Stimulated activated CD8-positive, alpha-beta memory T cell treated with anti-CD3 and anti-CD28 coated beads, Interleukin-2, amount 100 ng/mL, for 48 hours (primary cell): ENCODE data around the gene ZDHHC11B.
"Not testable (repeated sequence)": the region's sequence is repeated elsewhere in the genome, so short reads cannot be mapped to it uniquely, and the experiment has no call there.

ENCODE experiments used
- DNase-seq, 2 donors: peaks; one replicate each; pipeline ENCODE4 v3.0.0-alpha.2; 2020; ENCODE audit warnings: low read depth in 2 of 2

ZDHHC11B gene

DNA sequence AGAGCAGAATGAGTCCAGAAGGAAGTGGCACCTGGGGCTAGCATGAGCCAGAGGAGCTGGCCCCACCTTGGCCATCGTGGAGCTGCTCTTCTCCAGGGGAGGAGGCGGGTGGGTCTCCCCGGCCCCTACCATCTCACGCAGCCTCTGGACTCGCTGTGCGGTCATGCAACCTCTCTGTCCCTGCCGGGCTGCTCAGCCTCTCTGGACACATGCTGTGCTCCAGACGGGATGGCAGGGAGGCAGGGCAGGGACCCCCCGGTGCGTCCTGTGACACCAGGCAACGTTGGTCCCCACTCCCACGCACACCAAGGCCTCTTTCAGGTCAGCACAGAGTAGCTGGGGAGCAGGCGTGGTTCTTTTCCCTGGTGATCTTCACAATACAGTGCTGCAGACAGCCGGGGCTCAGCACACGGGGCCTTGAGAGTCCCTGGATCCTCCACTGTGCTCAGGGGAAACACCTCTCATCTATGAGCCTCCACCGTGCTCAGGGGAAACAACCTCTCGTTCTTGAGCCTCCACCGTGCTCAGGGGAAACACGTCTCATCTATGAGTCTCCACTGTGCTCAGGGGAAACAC lies 30.9 kb downstream of the ZDHHC11B start:
- DNase-seq: not testable (repeated sequence)

DNA sequence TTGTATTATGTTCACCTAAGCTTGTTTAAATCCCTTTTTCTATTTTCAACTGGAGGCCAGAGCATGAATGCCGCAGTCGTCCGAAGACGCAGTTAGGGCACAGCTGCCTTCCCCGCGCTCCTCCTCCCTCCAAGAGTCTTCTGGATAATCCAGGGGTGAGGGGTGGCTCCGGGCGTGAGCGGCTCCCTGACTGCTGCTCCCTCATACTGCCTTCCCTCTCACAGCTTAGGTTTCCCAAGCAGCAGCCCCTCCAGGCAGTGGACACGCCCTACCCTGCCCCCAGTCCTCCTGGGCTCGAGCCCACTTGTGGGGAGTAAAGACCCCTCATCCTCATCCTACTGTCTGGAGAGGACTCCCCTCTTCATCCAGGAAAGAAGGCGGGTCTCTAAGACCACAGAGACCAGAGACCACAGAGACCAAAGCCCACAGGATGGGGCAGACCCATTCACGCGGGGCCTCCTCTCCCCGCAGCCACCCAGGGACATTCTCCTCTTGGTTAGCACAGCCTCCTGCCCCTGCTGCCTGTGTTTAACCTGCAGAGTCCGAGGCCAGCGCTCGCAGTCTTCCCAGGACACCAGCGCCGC lies 31.9 kb downstream of the ZDHHC11B start:
- DNase-seq: not testable (repeated sequence)

DNA sequence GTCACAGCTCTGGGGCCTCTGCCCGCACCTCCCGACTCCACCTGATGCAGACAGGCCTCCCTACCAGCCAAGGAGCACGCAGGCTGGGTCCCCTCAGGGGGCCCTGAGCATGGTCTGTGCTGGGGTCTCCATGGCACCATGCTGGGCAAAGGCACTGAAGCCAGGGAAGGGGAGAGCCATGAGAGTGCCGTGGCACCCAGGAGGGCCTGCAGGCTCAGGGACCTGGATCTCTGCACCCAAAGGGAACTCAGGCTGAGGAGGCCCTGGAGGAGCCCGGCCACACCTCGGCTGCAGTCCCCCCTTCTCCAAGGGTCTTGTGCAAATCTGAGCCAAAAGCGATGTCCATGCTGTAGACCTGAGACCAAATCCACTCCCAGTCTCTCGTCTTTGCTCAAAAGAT lies 32.5 kb downstream of the ZDHHC11B start:
- DNase-seq: not testable (repeated sequence)

DNA sequence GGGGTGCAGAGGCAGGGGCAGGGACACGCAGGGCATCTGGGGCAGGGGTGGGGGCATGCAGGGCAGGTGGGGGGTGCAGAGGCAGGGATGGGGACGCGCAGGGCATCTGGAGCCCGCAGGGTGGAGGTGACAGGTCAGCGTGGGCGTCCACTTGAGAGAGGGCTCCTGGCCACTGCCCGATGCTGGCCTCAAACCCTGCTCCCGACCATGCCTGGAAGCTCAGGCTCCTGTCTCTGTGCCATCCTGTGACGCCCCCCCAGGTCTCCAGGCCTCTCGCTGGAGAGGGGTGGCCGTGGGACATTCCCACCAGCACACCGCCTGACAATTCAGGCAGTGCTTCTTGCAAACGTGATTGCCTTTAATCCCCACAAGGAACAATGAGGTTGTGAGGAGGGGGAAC lies 33.0 kb downstream of the ZDHHC11B start:
- no peak for DNase-seq

DNA sequence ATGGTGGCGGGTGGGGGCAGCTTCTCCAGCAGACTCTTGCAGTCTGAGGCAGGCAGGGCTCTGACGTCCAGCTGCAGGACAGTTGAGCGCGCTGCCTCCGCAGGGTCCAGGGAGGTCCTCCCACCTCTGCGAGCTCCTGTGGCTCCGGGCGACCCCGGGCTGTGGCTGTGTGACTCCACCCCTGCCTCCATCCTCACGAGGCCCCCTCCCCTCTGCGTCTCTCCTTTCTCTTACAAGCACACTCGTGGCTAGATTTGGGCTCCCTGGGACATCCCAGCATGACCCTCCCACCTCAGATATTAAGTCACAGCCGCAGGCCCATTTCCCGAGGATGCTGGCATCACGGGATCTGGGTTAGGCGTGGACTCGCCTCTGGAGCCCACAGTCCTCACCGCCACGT lies 34.3 kb downstream of the ZDHHC11B start:
- DNase-seq: not testable (repeated sequence)

DNA sequence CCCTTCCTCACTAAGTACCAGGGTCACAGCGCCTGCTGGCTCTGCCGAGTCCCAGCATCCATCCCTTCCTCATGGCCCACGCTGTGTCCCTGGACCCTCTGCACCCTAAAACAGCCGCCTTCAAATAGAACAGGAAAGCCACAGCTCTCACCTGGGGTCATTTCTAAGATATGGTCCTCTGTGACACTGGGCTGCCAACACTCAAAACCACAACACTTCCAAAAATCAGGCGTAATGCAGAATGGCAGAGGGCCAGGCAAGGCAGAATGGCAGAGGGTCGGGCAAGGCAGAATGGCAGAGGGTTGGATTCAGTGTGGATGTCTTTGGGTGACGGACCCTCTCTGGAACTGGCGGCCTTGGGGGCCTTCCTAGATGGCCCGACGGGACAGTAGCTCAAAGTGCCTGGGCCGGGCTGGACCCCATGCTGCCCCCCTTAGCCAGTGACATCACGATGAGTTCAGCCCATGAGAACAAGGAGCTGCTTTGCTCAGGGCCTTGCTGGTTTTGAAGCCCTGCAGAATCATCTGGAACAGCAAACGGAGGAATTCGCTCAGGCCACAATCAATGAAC lies 35.3 kb downstream of the ZDHHC11B start:
- DNase-seq: no peak

DNA sequence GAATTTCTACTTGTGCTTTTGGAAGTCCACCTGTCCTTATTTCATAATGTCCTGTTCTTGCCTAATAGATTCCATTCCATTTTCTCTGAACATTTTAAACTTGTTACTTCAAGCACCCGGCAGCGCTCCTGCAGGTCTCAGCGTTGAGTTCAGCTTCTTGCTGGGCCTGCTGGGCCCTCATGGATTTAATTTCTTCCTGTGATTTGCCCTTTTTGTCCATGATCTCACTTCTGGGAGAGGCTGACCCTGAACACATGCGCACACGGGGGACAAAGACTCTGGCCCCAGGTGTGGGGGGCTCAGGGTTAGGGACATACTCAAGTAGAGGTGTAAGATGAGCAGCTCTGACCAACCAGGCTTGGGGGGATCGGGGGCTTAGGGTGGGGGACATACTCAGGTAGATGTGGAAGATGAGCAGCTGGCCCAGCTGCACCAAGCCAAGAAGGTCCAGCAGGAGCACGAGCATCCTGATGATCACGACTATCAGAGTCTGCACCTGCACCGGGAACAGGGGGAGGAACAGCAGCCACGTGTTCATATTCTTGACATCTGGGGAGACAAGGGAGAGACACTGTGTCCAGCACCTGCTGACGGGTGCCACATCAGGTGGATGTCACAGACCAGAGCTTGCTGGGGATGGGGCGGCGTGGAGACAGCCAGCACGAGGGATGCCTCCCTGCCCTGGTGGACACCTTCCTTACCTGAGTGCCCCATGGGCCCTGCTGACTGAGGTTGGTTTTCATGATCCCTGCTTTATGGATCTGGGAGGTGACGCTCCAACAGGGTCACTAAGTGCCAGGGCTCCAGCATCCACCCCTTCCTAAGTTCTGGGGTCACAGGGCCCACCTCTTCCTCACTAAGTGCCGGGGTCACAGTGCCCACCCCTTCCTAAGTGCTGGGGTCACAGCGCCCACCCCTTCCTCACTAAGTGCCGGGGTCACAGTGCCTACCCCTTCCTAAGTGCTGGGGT lies 36.2 kb downstream of the ZDHHC11B start:
- DNase-seq: not testable (repeated sequence)

DNA sequence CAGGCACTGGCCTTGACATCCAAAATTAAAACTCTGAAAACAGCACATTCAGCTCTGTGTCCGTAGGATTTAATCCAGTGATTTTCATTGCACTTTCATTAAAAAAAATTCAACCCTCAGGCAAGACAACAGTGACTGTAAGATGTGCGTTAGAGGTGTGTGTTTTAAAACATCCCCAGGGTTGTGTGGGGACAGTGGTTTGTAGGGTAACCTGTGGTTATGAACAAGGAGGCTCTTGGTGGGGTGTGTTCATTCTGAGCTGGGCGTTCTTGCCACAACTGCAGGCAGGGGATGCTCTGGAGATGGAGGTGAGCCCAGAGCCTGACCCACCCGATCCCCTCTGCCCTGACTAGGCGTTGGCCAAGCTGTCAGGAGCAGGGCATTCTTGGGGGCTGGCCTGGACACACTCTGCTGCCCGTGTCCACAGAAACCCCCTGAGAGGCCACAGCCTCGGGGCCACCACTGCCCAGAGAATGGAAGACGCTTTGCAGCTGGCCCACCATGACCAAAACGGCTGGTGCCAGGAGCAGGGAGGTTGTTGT lies 37.2 kb downstream of the ZDHHC11B start:
- not testable (repeated sequence) for DNase-seq

DNA sequence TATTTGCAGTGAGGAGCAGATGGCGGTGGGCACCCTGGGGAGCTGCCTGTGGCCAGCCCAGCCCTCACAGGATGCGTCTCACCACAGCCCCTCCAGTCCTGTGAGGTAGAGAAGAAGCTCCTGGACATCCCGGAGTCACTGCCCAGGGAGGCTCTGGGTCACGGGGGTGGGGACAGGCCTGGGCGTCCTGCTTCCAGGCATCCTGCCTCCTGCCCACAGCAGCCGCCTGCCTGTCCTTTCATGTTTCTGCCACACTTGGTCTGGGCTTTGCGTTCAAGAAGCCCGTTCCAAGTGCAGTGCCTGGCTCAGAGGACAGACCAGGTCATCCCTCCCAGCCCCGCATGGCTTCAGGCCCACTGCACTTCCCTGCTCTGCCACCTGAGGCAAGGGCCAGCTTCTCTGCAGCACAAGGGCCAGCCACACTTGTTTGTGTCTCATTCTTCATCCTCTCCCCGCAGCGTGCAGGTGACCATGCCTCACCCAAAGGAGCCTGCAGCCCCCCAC lies 38.2 kb downstream of the ZDHHC11B start:
- DNase-seq: no peak

DNA sequence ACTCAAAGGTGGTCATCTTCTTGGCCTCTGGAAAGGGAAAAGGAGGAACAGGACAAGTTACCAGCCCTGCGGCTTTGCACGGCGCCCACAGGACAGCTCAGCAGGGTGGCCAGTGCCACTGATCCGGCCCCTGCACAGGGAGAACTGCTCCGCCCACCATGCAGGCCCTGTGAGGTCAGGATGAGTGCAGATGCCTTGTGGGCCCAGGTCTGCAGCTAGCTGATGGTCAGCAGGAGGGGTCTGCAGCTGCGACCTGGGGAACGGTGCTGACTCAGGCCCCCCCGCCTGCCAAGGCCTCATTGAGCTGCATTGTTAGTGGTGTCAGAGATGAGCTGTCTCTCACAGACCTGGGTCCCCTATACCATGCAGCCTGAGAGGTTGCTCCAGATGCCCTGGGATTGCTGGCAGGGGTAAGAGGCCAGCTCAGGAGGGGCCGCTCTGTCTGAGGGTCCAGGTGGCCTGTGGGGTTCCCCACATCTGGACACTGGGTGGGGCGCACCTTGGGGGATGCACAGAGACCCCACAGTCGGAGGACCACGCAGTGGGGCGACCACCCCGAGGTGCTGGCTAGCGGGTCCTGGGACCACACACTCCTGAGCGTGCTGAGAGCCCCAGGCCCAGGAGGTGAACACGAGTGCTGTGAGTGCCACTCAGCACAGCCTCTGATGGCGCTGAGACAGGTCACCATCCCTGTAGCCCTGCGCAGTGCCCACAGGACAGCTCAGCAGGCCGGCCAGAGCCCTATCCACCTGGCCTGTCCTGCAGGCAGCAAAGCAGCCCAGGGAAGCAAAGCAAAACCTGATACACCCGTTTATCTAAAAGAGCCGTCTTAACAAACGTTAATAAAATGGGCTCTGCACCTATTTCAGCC lies 39.0 kb downstream of the ZDHHC11B start:
- not testable (repeated sequence) for DNase-seq

DNA sequence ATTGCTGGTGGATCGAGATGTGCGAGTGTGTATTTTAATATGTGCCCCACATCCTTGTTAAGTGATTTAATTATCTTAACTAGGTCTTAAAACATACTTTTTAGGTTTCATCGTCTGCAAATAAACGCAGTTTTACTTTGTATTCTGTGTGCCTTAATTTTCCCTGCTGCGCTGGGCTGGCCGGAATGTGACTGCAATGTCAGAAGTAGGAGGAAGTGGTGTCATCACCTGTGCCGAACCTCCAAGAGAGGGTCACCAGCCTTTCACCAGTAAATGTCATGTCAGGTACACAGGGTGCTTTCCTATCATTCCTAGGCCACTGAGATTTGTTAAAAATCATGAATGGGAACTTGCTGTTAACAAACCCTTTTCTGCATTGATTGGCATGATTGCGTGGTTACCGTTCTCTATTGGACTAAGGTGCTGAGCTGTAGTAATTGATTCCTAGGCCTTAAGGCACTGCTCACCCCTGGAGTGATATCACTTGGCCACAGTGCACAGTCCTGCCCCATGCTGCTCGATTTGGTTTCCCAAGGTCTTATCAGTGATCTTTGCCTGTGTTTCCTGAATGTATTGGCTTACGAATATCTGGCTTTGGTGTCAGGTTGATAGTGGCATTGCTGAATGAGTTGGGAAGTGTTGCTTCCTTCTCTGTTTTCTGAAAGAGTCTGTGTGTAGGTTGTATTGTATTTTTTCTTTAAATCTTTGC lies 40.7 kb downstream of the ZDHHC11B start:
- DNase-seq: not testable (repeated sequence)

DNA sequence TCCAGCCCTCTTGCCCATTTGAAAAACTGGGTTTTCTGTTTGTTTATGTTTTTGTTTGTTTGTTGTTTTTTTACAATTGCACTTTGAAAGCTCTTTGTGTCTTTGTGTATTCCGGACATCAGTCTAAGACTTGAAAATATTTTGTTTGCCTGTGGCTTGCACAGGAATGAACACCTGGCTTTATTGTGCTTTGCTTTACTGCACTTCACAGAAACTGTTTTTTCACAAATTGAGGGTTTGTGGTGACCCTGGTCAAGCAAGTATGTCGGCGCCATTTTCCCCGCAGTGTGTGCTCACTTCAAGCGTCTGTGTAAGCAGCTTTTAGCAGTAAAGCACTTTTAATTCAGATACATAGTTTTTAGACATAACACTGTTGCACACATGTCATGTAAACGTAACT lies 42.3 kb downstream of the ZDHHC11B start:
- DNase-seq: not testable (repeated sequence)

DNA sequence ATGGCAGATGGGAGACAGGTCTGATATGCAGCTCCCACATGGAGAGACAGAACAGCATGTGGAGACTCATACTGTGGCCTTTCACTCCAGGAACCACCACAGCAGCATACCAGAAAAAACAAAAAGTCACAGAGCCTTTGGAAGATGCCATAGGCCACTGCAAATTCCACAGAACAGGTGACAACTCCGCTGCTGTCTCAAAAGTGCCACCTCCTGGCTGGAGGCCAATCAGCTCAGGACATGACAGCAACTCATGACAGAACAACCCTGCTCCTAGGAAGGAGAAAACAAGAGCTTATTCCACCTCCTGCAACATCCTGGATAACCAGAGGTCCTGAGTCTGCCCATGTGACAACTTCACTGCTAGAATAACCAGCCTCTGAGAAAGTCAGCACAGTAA lies 50.4 kb downstream of the ZDHHC11B start:
- DNase-seq: not testable (repeated sequence)

DNA sequence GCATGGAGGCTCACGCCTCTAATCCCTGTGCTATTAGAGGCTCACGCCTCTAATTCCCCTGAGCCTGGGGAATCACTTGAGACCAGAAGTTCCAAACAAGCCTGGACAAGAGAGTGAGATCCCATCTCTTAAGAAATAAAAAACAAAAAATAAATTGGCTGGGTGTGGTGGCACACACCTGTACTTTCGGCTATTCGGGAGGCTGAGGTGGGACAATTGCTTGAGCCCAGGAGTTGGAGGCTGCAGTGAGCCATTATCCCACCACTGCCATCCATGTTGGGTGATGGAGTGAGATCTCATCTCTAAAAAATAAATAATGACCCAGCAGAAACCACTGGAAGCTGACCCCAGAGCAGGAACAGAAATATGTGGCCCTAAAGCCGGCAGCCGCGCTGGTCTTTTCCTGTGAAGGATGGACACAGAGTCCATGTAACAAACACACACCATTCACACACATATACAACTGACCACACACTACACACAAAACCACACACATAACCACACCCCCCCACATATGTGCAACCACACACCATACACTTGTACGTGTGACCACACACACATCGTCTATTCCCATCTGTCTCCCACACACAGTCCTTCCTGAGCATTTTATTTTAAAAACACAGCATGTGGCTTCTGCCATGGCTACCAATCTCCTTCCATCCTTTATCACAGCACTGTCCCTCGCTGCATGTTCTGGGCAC lies 51.6 kb downstream of the ZDHHC11B start:
- DNase-seq: not testable (repeated sequence)

DNA sequence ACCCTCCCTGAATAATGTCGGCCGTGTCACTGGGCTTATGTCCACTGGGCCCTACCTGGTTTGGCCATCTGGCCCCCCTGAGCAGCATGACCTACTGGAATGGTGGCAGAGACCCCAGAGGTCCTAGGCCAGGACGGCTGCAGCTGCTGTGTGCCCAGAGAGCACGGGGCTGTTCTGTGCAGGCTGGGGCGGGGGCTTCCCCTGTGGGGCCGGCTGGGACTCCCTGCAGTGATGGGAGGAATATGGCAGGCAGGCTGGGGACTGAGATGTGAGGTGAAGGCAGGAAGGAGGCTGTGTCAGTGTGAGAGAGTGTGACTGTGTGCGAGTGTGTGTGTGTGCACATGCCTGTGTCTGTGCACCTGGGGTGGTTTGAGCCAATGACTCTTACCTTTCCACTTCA lies 55.3 kb downstream of the ZDHHC11B start:
- DNase-seq: not testable (repeated sequence)

DNA sequence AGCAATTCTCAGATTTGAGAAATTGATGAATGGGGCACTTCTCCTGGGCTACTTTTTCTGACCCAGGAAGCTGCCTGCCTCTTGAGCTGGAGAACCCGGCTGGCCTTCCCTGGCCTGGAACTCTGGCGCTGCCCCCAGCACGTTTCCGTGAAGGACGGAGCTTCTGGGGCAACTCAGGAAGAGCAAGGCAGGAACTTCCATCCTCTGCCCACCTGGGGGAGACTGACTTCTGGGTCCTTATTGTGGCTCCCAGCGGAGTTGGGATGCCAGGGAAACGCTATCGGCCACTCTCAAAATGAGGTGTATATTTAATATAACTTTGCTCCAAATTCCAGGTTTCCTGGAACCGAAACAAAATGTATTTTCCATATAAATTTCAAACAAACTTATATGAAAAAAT lies 57.4 kb downstream of the ZDHHC11B start:
- DNase-seq: not testable (repeated sequence)

DNA sequence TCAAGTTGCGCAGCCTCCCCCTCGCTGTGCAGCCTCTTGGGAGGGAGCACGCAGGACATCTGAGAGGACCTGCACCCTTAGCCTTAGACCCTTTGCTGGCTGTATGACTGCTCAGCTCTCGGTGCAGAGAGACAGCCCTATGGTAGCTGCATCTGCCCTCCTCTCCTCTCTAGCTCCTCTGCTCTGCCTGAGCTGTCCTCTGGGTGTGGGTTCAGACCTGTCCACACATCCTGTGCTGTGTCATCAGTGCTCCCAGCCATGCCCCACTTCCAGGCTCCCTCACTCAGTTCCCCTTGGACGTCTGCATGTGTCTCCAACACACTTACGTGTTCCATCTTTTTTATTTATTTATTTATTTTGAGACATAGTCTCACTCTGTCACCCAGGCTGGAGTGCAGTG lies 60.7 kb downstream of the ZDHHC11B start:
- not testable (repeated sequence) for DNase-seq

DNA sequence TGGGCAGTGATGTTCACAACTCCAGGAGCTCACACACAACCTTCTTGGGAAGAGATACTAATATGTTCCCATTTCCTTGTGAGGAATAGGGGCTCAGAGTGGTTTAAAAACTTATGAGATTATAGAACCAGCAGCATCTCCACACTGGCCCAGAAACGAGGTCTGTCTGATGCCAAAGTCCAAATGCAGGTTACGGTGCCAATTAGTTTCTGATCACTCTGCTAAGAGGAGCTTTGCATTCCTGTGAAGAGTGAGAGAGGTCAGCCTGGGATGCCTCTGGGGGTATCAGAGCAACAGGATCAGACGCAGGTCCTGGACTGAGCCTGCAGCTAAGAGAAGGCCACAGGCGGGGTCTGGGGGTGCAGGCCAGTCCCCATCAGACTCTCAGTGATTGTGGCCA lies 61.2 kb downstream of the ZDHHC11B start:
- DNase-seq: not testable (repeated sequence)

DNA sequence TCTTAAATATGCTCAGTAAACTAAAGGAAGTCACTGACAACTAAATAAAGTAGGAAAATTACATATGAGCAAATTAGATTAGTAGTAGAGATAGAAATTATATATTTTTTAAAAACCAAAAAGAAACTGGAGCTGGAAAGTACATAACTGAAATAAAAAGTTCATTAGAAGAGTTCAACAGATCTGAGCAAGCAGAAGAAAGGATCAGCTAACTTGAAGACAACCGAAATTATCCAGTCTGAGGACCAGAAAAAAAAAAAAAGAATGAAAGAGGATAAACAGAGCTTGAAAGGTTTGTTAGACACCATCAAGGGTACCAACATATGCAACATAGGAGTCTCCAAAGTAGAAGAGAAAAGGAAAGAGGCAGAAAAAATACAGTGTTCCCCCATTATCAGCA lies 65.2 kb downstream of the ZDHHC11B start:
- DNase-seq: not testable (repeated sequence)

DNA sequence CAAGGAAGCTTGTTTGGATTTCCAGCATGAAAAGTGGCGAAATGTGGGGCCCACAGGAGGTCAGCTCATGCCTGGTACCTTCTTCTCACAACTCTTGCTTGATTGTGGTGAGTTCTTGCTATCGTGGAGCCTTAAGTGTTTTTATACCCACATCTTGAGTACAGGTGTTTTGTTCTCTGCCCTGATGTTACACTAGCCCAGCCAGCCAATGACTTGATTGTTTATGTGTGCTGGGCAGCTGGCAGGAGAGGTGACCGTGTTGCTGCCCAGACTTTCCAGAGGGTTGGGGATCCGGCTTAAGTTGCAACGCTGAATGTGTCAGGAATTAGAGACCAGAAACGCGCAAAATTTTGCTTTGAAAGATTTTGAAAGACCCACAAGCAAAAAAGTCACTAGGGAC lies 67.4 kb downstream of the ZDHHC11B start:
- DNase-seq: no peak
